Keratinocyte (primary cell): Measurements from ENCODE around the gene MICAL2. TPM values are rescaled to one million over a fixed set of nuclear protein-coding genes. Genes with fewer than 3 reads are reported as not detected.

ENCODE experiments used
- DNase-seq: peaks from one replicate; pipeline ENCODE4 v3.0.0-alpha.2; 2011; ENCODE audit warnings: low read depth, missing footprints, low spot score
- FAIRE-seq: peaks from 2 replicates; lab custom pipeline; 2011; peaks lifted over from hg19 to GRCh38; lab: Jason Lieb, UNC
- H2AFZ ChIP-seq: 2 replicates; pipeline ENCODE4 v1.6.0; 2012; ENCODE audit warnings: low read length, control low read depth, inconsistent platforms; ENCODE audit not compliant: control insufficient read depth
- H3K27ac ChIP-seq: 2 replicates; pipeline ENCODE4 v1.5.1; 2011; ENCODE audit warnings: low read length; ENCODE audit not compliant: control insufficient read depth, insufficient read depth
- H3K27me3 ChIP-seq: 3 replicates; pipeline ENCODE4 v1.6.0; 2011; ENCODE audit warnings: low read length; ENCODE audit not compliant: control insufficient read depth, insufficient read depth; ENCODE audit errors: extremely low read depth
- H3K36me3 ChIP-seq, 2 experiments: 2 replicates in 1 of 2; 3 replicates in 1 of 2; pipeline ENCODE4 v1.5.1; 2011; ENCODE audit warnings: low read length in 2 of 2, mild to moderate bottlenecking in 1 of 2; ENCODE audit not compliant: control insufficient read depth in 2 of 2, insufficient read depth in 2 of 2; ENCODE audit errors: extremely low read depth in 1 of 2
- H3K4me1 ChIP-seq: 3 replicates; pipeline ENCODE4 v1.5.1; 2011; ENCODE audit warnings: low read length; ENCODE audit not compliant: control insufficient read depth, insufficient read depth; ENCODE audit errors: extremely low read depth
- H3K4me2 ChIP-seq: 3 replicates; pipeline ENCODE4 v1.6.0; 2011; ENCODE audit warnings: low read depth, low read length; ENCODE audit not compliant: control insufficient read depth, insufficient read depth; ENCODE audit errors: extremely low read depth
- H3K4me3 ChIP-seq, 3 experiments: fragments of 200-600 bp in 1 of 3; sonication (generic) in 1 of 3; 2 replicates in 2 of 3; 3 replicates in 1 of 3; pipeline ENCODE4 v1.5.1; 2011 to 2016; ENCODE audit warnings: low read length in 3 of 3, mild to moderate bottlenecking in 3 of 3, control low read depth in 2 of 3, inconsistent platforms in 1 of 3, low read depth in 1 of 3, mixed read lengths in 1 of 3, mixed run types in 1 of 3, moderate library complexity in 1 of 3; ENCODE audit not compliant: control insufficient read depth in 2 of 3, insufficient read depth in 2 of 3; ENCODE audit errors: extremely low read depth in 1 of 3
- H3K79me2 ChIP-seq: 2 replicates; pipeline ENCODE4 v1.6.0; 2012; ENCODE audit warnings: low read length; ENCODE audit not compliant: control insufficient read depth, insufficient read depth
- H3K9ac ChIP-seq: 3 replicates; pipeline ENCODE4 v1.6.0; 2011; ENCODE audit warnings: low read length; ENCODE audit not compliant: control insufficient read depth, insufficient read depth; ENCODE audit errors: extremely low read depth
- H3K9me1 ChIP-seq: 3 replicates; pipeline ENCODE4 v1.6.0; 2011; ENCODE audit warnings: low read length; ENCODE audit not compliant: control insufficient read depth, insufficient read depth; ENCODE audit errors: extremely low read depth
- H3K9me3 ChIP-seq: 2 replicates; pipeline ENCODE4 v1.5.1; 2012; ENCODE audit warnings: low read depth, low read length; ENCODE audit not compliant: control insufficient read depth
- H4K20me1 ChIP-seq: 3 replicates; pipeline ENCODE4 v1.6.0; 2011; ENCODE audit warnings: low read length; ENCODE audit not compliant: control insufficient read depth, insufficient read depth; ENCODE audit errors: extremely low read depth
- EZH2 ChIP-seq: IDR thresholded peaks from one replicate; pipeline ENCODE4 v1.6.1; 2012; ENCODE audit warnings: inconsistent platforms, mild to moderate bottlenecking, low read length, moderate library complexity
- dilution Hi-C: fragments of 300-500 bp; cut with MboI; formaldehyde crosslinking; loops from one replicate; pipeline ENCODE4 v1.7.0; 2020; ENCODE audit warnings: low sequenced_read_pairs; ENCODE audit not compliant: extremely low pct_ligation_motif_present
- polyA plus RNA-seq, 5 experiments: library from polyadenylated mRNA; depleted of rRNA in 3 of 5; stranded (reverse) in 3 of 5; stranded (forward) in 1 of 5; unstranded in 1 of 5; fragments of >200 nt; gene quantifications; 1 replicate in 1 of 5; 2 replicates in 3 of 5; 3 replicates in 1 of 5; pipeline versions ENCODE4 v1.2.1 to v1.2.3, GENCODE V29; 2011 to 2012; ENCODE audit warnings: missing spikeins in 2 of 5, low read depth in 1 of 5, low replicate concordance in 1 of 5
- TF ChIP-seq, protein P1 (sequence below), 3 experiments: IDR thresholded peaks in 1 of 3; conservative IDR thresholded peaks in 1 of 3; optimal IDR thresholded peaks in 1 of 3; 2 replicates in 2 of 3; 3 replicates in 1 of 3; pipeline versions ENCODE3 to v1.5.1; 2011; ENCODE audit warnings: low read length in 3 of 3, mild to moderate bottlenecking in 3 of 3, moderate library complexity in 2 of 3, control low read depth in 1 of 3, inconsistent platforms in 1 of 3; ENCODE audit not compliant: insufficient read depth in 2 of 3; ENCODE audit errors: extremely low read depth in 1 of 3

The MICAL2 gene
- polyA plus RNA-seq, 1 donor (not counting 4 experiments of a cell fraction or from before 2014, with no cell fraction given): 83.9 TPM

DNA sequence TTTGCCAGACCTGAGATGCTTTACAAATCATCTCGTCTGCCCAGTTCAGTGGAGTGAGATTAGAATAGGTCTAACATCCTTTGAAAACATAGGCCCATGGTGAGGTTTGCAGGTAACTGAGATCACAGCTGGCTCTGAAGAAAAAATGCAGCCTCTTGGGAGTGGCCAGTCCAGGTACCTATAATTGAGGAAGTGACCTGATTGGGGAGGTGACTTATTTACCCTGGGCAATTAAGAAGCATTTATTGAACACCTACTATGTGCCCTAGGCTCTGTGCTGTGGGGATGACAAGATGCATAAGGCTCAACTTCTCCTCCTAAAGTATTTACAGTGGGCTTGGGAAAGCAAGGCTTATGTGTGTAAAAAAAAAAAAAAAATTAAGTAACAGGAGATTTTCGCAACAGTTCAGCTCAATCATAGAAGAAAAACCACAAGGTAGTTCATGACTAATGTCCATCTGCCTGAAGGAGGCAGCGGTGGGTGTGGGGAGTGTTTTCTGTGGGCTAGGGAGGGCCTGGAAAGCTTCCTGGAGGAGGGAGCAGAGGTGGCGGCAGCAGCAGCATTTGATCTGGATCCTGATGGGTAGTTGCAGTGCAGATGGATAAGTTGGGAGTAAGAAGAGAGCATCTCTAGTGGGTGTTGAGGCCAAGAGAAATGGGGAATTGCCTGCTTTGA lies 16.1 kb downstream of the MICAL2 start:
- Histone ChIP-seq H3K4me2 (peak overlapping the region; percentile 83), H3K79me2 (peaks cover 93% of the 10 kb centered on the region), H2AFZ (no peak overlapping the region), H3K4me3 (peak overlapping the region in 2 of 3 experiments; percentile 30 to 50), H3K36me3 (peaks cover 16 to 63% of the 10 kb centered on the region in 2 experiments), H3K27me3 (no peaks in the 10 kb centered on the region), H3K27ac (peak overlapping the region; percentile 94), H3K4me1 (peaks cover 83% of the 10 kb centered on the region), H4K20me1 (peaks cover 34% of the 10 kb centered on the region), H3K9me1 (peaks cover 17% of the 10 kb centered on the region), H3K9me3 (no peaks in the 10 kb centered on the region), H3K9ac (peak overlapping the region; percentile 73)
- TF ChIP-seq, protein P1, sequence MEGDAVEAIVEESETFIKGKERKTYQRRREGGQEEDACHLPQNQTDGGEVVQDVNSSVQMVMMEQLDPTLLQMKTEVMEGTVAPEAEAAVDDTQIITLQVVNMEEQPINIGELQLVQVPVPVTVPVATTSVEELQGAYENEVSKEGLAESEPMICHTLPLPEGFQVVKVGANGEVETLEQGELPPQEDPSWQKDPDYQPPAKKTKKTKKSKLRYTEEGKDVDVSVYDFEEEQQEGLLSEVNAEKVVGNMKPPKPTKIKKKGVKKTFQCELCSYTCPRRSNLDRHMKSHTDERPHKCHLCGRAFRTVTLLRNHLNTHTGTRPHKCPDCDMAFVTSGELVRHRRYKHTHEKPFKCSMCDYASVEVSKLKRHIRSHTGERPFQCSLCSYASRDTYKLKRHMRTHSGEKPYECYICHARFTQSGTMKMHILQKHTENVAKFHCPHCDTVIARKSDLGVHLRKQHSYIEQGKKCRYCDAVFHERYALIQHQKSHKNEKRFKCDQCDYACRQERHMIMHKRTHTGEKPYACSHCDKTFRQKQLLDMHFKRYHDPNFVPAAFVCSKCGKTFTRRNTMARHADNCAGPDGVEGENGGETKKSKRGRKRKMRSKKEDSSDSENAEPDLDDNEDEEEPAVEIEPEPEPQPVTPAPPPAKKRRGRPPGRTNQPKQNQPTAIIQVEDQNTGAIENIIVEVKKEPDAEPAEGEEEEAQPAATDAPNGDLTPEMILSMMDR (optimal IDR thresholded peaks at IDR 0.05 in 1 of 3, IDR thresholded peaks at IDR 0.05 in 1 of 3, conservative IDR thresholded peaks at IDR 0.05 in 1 of 3; ENCODE audit: extremely low read depth in 1 of 3, insufficient read depth in 2 of 3, low read length in 3 of 3): peak in 1 of 3 experiments; percentile 24
- no peak for TF ChIP-seq EZH2
- DNase-seq: no peak
- dilution Hi-C loops: no loop called here
- peak; percentile 76 for FAIRE-seq

DNA sequence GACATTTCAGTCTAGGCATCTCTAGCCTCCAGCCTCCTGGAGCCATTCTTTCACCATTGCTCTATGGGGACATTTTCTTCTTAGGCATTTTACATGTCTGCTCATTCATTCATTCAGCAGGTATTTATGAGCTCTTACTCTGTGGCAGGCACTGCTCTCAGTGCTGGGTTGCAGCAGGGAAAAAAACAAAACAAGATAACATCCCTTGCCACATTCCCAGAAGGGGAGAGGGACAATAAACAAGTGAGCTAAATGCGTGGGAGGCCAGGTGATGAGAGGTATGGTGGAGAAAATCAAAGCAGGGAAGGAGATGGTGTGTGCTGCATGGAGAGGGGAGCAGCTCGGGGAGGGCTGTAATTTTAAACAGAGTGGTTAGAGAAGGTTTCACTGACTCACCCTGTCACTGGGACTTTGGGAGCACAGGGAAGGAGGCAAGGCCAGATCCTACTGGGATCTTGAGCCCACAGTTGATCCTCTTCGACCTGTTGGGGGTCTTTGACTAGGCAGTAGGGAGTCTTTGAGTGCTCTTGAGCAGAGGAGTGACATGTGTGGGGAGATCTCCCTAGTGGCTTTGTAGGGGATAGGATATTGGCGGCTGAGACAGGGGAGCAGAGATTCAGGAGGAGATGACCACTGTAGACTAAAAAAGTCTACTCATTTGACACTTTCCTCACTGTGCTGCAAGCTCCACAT lies 17.0 kb downstream of the MICAL2 start:
- H3K79me2 ChIP-seq: peaks cover 93% of the 10 kb centered on the region
- H3K9me3 ChIP-seq: no peaks in the 10 kb centered on the region
- peak overlapping the region; percentile 2 for H3K9ac ChIP-seq
- H2AFZ ChIP-seq: no peak overlapping the region
- peak overlapping the region; percentile 83 for H3K4me2 ChIP-seq
- H4K20me1 ChIP-seq: peaks cover 33% of the 10 kb centered on the region
- H3K9me1 ChIP-seq: peaks cover 11% of the 10 kb centered on the region
- FAIRE-seq (no peak), DNase-seq (no peak)
- peaks cover 76% of the 10 kb centered on the region for H3K4me1 ChIP-seq
- TF ChIP-seq, protein P1 (optimal IDR thresholded peaks at IDR 0.05 in 1 of 3, IDR thresholded peaks at IDR 0.05 in 1 of 3, conservative IDR thresholded peaks at IDR 0.05 in 1 of 3; ENCODE audit: extremely low read depth in 1 of 3, insufficient read depth in 2 of 3, low read length in 3 of 3): no peak
- no peak for TF ChIP-seq EZH2
- peaks cover 21 to 64% of the 10 kb centered on the region in 2 experiments for H3K36me3 ChIP-seq
- peak overlapping the region; percentile 94 for H3K27ac ChIP-seq
- H3K4me3 ChIP-seq: no peak overlapping the region
- dilution Hi-C loops: no loop called here
- H3K27me3 ChIP-seq: no peaks in the 10 kb centered on the region
